OCI-M1 (cell line): ENCODE data around the gene NRF1.
A peak's percentile ranks its signal among the peaks of the same experiment; 100 is the strongest.
"Not testable (repeated sequence)": the region's sequence is repeated elsewhere in the genome, so short reads cannot be mapped to it uniquely, and the experiment has no call there.

Source experiments
- DNase-seq: peaks from one replicate; lab custom pipeline; 2025; lab: John Stamatoyannopoulos, UW

NRF1 gene

GRCh38 chr7:129782818-129783583 is 171.5 kb downstream of the NRF1 start:
- no peak for DNase-seq

DNA sequence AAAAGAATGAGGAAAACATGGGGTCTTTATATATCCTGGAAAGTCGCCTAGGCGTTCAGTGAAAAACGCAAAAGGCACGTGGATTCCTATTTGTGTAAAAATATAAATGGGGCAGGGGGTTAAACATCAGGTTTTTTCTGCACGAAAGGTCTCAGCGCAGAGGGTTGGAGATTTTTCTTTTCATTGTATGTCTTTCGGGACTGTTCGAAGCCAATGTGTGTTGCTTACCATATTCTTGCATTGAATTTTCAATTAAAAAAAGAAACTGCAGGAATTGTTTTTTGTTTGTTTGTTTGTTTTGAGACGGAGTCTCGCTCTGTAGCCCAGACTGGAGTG is 172.0 kb downstream of the NRF1 start:
- DNase-seq: no peak

- no peak for DNase-seq
Observed at GRCh38 chr7:129784437-129784782, 172.9 kb downstream of the NRF1 start.

GRCh38 chr7:129784783-129785684 is 173.5 kb downstream of the NRF1 start:
- DNase-seq: peak; percentile 70

DNA sequence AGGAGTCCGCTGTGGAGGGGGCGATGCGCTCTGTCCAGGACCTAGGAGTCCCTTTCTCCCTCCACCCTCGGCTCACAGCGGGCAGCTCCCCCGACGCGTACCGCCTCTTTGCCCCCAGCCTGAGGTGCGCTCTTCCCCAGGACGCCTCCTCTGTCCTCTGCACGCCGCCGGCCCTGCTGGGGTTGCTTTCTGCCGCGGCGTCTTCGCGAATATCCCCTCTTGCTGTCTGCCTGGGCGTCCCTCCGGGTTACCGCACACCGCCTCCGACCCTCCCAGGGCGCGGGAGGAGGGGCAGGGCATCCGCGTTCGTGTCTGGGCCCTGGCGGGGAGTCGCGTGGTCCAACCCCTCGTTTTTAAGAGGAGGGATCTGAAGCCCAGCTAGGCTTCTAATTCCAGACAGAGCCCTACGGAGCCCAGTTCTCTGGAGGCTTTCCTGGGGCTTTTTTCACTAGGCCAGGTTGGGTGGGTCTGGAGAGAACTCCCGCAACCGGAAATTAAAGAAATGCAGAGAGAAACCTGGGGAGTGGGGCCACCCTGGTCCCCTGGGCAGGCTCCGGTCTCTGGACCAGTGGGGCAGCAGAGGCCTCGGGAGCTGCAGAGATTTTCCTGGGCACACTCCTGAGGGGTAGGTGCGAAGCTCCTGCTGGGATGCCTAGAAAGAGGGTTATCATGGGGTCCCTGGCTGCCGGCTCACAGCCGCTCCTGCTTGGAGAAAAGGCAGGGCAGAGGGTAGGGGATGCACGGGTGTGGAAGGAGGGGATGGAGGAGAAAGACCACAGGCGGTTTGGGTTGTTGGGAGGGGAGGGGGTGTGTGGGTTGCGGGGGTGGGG is 174.4 kb downstream of the NRF1 start:
- no peak for DNase-seq

DNA sequence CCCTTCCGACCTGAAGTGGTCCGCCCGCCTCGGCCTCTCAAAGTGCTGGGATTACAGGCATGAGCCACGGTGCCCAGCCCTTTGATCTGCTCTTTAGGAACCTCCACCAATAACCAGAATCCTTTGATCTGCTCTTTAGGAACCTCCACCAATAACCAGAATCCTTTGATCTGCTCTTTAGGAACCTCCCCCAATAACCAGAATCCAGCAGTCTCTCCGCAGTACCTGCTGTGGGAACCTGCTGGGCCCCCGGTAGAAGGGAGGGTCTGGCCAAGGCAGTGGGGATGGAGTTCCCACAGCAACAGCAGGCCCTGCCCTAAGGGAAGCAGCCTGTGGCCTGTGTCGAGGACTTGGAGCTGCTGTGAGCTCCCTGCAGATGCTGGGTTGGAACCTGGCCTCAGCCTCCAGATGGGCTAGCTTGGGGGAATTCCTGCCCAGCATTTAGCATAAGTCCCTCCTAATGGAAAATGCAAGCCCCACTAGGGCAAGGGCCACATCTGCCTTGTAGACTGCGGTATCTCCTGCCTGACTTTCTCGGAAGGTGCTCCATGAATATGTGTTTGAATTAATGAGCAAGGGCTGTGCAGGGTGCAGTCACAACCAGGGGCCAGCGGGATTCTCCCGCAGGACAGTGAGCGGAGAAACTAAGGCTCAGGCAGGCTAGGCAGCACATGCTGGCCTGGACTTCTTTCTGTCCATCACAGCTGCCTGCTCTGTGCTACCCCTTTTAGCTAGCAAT is 175.5 kb downstream of the NRF1 start:
- DNase-seq: no peak

GRCh38 chr7:129789000-129789399 is 177.5 kb downstream of the NRF1 start:
- DNase-seq: no peak

GRCh38 chr7:129789652-129790051 is 178.1 kb downstream of the NRF1 start:
- no peak for DNase-seq

DNA sequence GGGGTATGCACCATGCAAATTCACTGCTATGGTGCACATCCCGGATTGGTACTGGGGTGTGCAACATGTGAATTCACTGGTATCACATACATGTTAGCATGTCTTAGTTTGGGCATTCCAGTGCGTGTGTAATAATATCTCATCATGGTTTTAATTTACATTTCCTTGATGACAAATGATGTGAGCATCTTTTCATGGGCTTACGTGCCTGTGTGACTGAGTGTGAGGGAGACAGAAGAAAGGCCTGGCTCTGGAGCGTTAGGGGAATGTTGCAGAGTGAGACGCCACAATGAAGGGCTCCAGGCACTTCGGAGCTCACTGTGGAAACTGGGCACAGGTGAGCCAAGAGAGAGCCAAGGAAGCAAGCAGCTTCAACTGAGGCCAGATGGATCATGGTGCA is 178.6 kb downstream of the NRF1 start:
- DNase-seq: no peak

DNA sequence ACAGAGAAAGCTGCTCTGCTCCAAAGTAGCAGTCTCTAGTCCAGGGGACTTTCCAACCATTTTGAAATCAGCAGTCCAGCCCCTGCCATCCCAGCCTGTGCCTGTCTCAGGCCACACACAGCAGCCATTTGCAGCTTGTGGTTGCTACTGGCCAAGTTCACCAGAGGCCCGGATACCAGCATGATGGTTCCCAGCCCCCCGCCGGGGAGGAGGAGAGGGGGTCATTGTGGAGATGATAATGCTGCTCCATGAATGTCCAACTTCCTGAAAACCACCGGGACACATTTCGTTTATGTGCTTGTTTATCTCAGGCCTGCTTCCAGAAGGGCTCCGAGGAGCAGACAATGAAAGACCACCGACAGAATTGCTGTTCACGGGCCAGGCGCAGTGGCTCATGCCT is 181.2 kb downstream of the NRF1 start:
- DNase-seq: no peak

- no peak for DNase-seq
Observed at GRCh38 chr7:129793506-129794310, 182.2 kb downstream of the NRF1 start.

DNA sequence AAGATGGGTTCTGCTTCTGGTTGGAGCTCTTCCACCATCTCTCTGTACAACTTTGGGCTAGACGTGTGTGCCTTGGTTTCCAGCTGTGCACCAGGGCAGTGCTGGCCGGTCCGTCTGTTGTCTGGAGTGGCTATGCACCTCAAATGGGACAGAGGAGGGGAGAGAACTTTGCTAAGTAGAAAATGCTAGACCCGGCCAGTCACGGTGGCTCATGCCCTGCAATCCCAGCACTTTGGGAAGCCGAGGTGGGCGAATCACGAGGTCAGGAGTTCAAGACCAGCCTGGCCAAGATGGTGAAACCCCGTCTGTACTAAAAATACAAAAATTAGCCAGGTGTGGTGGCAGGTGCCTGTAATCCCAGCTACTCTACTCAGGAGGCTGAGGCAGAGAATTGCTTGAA is 182.9 kb downstream of the NRF1 start:
- not testable (repeated sequence) for DNase-seq

GRCh38 chr7:129796186-129796775 is 184.8 kb downstream of the NRF1 start:
- DNase-seq: no peak

- DNase-seq: no peak
Observed at GRCh38 chr7:129797214-129797789, 185.8 kb downstream of the NRF1 start.

- DNase-seq: no peak
Observed at GRCh38 chr7:129798616-129799349, 187.3 kb downstream of the NRF1 start.

GRCh38 chr7:129799350-129799955 is 187.9 kb downstream of the NRF1 start:
- DNase-seq: no peak

- no peak for DNase-seq
Observed at GRCh38 chr7:129800901-129801300, 189.4 kb downstream of the NRF1 start.

DNA sequence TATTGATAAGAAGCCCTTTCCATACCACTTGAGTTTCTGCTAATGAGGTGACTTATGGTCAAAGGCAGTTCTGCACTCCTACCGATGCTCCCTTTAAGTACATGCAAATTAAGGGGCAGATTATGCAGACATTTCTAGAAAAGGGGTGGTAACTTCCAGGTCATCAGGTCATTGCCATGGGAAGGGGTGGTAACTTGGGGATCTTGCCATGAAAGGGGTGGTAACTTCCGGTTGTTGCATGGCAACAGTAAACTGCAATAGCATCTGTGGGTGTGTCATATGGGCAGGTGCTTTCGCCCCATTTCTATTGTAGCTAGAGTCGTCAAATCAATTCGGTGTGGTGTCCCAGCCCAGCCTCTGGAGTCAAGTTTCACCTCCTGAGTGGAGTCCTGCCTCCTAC is 190.4 kb downstream of the NRF1 start:
- no peak for DNase-seq

DNA sequence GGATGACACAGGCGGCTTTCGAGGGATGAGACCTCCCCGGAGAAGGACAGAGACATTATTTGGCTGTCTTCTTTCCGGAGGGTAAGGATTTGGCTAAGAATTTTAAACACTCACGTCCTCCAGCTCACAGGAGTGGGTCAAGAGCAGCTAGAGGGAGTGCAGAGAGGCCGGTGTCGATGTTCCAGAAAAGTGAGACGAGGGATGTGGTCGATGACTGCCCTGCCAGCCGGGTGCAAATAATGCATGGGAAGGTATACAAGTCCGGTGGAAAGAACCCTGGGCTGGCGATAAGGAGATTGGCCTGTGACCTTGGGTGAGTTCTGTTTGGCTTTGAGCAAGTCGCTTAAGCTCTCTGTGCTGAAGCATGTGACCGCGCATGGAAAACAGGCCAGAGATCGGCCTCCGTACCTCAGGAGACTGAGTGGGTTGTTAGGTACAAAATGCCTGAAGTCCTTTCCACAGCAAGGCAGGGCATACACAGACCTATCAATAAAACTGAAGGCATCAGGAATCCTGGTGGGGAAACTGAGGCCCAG is 192.1 kb downstream of the NRF1 start:
- DNase-seq: no peak
